PC-3 (cell line): ENCODE results near the gene NPFF. TPM values are rescaled to one million over a fixed set of nuclear protein-coding genes. Genes with fewer than 3 reads are reported as not detected.
A peak's percentile ranks its signal among the peaks of the same experiment; 100 is the strongest.

Experiments used
- ATAC-seq: fragments of 200-7000 bp; cut with Tn5 transposase; 2 replicates; pipeline ENCODE4 v1.9.1; 2020; ENCODE audit warnings: mild to moderate bottlenecking, moderate library complexity
- BruUV-seq: library from RNA; stranded (reverse); fragments of 400-500 nt; replicated peaks from 2 replicates; lab custom pipeline; 2021; lab: Mats Ljungman, UMichigan
- CTCF ChIA-PET: fragments of 300-600 bp; sonication (Branson Sonifier 250); formaldehyde crosslinking; loops from one replicate; lab custom pipeline; 2022; ENCODE audit warnings: antibody characterized with exemption; lab: Charles Lee
- POLR2A ChIA-PET: fragments of 300-600 bp; sonication (Branson Sonifier 250); formaldehyde crosslinking; loops from one replicate; lab custom pipeline; 2022; ENCODE audit warnings: antibody characterized with exemption; ENCODE audit not compliant: unreplicated experiment; lab: Charles Lee
- DNase-seq: peaks from one replicate; pipeline ENCODE4 v3.0.0-alpha.2; 2015
- H2AFZ ChIP-seq: fragments of 300-600 bp; sonication (generic); 2 replicates; pipeline ENCODE4 v1.6.0; 2016; ENCODE audit warnings: antibody characterized with exemption, low read length
- H3F3A ChIP-seq: fragments of 300-600 bp; sonication (generic); one replicate; pipeline ENCODE4 v1.6.0; 2017; ENCODE audit warnings: antibody characterized with exemption, low read length, control low read depth, mild to moderate bottlenecking; ENCODE audit not compliant: unreplicated experiment
- H3K27ac ChIP-seq: fragments of 300-600 bp; sonication (generic); 2 replicates; pipeline ENCODE4 v1.5.1; 2016; ENCODE audit warnings: mild to moderate bottlenecking, low read length
- H3K27me3 ChIP-seq: fragments of 300-600 bp; sonication (generic); 2 replicates; pipeline ENCODE4 v1.6.1; 2016; ENCODE audit warnings: low read length, mixed read lengths
- H3K36me3 ChIP-seq: fragments of 300-600 bp; sonication (generic); 2 replicates; pipeline ENCODE4 v1.6.1; 2016; ENCODE audit warnings: low read depth, mixed run types, low read length, mixed read lengths
- H3K4me1 ChIP-seq: fragments of 300-600 bp; sonication (generic); 2 replicates; pipeline ENCODE4 v1.5.1; 2016; ENCODE audit warnings: low read length; ENCODE audit not compliant: insufficient read depth
- H3K4me2 ChIP-seq: fragments of 300-600 bp; sonication (generic); 2 replicates; pipeline ENCODE4 v1.6.0; 2016; ENCODE audit warnings: low read length
- H3K4me3 ChIP-seq: fragments of 300-600 bp; sonication (generic); 2 replicates; pipeline ENCODE4 v1.5.1; 2016; ENCODE audit warnings: mild to moderate bottlenecking, low read length, mixed read lengths
- H3K79me2 ChIP-seq: fragments of 300-600 bp; sonication (generic); 2 replicates; pipeline ENCODE4 v1.6.1; 2017; ENCODE audit warnings: low read length, mixed read lengths
- H3K9ac ChIP-seq: fragments of 300-600 bp; sonication (generic); 2 replicates; pipeline ENCODE4 v1.6.0; 2016; ENCODE audit warnings: mild to moderate bottlenecking, low read length
- H3K9me2 ChIP-seq: fragments of 300-600 bp; sonication (generic); replicated peaks from 2 replicates; pipeline ENCODE4 v1.6.1; 2016; ENCODE audit warnings: mixed run types, low read length, mixed read lengths
- H3K9me3 ChIP-seq: fragments of 300-600 bp; sonication (generic); 2 replicates; pipeline ENCODE4 v1.6.1; 2016; ENCODE audit warnings: low read length, mixed read lengths
- H4K20me1 ChIP-seq: fragments of 300-600 bp; sonication (generic); 2 replicates; pipeline ENCODE4 v1.6.1; 2016; ENCODE audit warnings: low read length, mixed read lengths
- EZH2 ChIP-seq: fragments of 300-600 bp; sonication (generic); IDR thresholded peaks from one replicate; pipeline ENCODE4 v1.6.1; 2017; ENCODE audit warnings: antibody characterized with exemption, mild to moderate bottlenecking, low read length; ENCODE audit not compliant: unreplicated experiment
- EZH2phosphoT487 ChIP-seq: fragments of 300-600 bp; sonication (generic); IDR thresholded peaks from 2 replicates; pipeline ENCODE4 v1.6.1; 2018; ENCODE audit warnings: mild to moderate bottlenecking, antibody characterized with exemption, low read length, borderline replicate concordance
- intact Hi-C: fragments of 100-400 bp; cut with micrococcal nuclease; formaldehyde crosslinking; loops from 2 replicates; pipeline ENCODE4 v1.9.0; 2023
- total RNA-seq: library from RNA; depleted of rRNA; stranded (reverse); fragments of >200 nt; gene quantifications from 2 replicates; pipeline ENCODE4 v1.2.3, GENCODE V29; 2014
- TF ChIP-seq, protein P1 (sequence below): fragments of 300-600 bp; sonication (generic); conservative IDR thresholded peaks from 2 replicates; pipeline ENCODE4 v1.5.1; 2017; ENCODE audit warnings: antibody characterized with exemption, low read depth, mild to moderate bottlenecking, low read length

The NPFF gene
- total RNA-seq, 1 experiment from 2014 or later: not detected

DNA sequence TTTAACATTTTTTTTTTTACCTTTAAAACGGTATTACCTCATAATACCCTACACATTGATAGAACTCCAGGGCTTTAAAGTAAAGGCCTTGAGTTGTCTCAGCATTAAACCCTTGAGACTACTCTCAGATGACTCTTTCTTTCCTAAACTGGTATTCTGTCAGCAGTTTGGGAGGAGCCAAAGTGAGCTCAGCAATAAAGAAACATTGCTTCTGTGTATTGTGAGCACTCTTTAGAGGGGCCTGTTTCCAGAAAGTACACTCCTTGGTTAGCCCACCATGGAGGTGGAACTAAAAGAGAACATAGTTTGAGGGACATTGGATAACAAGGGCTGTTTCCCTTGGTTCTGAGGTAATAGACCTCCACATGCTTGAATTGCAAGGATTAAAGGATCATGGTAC lies 28.4 kb downstream of the NPFF start:
- Histone ChIP-seq H3K27ac (no peak overlapping the region), H3K9me3 (no peaks in the 10 kb centered on the region), H3K9me2 (no peaks in the 10 kb centered on the region), H3K4me3 (no peak overlapping the region), H3K4me1 (no peaks in the 10 kb centered on the region), H3K9ac (no peak overlapping the region), H3K36me3 (peaks cover 80% of the 10 kb centered on the region), H3F3A (peaks cover 31% of the 10 kb centered on the region), H3K27me3 (no peaks in the 10 kb centered on the region), H3K79me2 (peaks cover 26% of the 10 kb centered on the region), H4K20me1 (peaks cover 68% of the 10 kb centered on the region), H3K4me2 (no peak overlapping the region), H2AFZ (no peak overlapping the region)
- ChIA-PET CTCF (interaction anchor here (0.5 to 1.0 kb wide), 5 partner anchors 20 to 213 kb away, joined by 4 to 16 read pairs (median 5); no protein-coding TSS in a partner anchor), POLR2A (interaction anchor here (0.6 to 1.0 kb wide), 2 partner anchors 14 to 22 kb away, joined by 5 to 8 read pairs; partner anchors contain the start of gene TARBP2)
- BruUV-seq: no TSS peak
- intact Hi-C loops: no loop called here
- TF ChIP-seq EZH2phosphoT487 (no peak), EZH2 (no peak)
- TF ChIP-seq, protein P1, sequence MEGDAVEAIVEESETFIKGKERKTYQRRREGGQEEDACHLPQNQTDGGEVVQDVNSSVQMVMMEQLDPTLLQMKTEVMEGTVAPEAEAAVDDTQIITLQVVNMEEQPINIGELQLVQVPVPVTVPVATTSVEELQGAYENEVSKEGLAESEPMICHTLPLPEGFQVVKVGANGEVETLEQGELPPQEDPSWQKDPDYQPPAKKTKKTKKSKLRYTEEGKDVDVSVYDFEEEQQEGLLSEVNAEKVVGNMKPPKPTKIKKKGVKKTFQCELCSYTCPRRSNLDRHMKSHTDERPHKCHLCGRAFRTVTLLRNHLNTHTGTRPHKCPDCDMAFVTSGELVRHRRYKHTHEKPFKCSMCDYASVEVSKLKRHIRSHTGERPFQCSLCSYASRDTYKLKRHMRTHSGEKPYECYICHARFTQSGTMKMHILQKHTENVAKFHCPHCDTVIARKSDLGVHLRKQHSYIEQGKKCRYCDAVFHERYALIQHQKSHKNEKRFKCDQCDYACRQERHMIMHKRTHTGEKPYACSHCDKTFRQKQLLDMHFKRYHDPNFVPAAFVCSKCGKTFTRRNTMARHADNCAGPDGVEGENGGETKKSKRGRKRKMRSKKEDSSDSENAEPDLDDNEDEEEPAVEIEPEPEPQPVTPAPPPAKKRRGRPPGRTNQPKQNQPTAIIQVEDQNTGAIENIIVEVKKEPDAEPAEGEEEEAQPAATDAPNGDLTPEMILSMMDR: no peak
- no peak for DNase-seq
- ATAC-seq: no peak

DNA sequence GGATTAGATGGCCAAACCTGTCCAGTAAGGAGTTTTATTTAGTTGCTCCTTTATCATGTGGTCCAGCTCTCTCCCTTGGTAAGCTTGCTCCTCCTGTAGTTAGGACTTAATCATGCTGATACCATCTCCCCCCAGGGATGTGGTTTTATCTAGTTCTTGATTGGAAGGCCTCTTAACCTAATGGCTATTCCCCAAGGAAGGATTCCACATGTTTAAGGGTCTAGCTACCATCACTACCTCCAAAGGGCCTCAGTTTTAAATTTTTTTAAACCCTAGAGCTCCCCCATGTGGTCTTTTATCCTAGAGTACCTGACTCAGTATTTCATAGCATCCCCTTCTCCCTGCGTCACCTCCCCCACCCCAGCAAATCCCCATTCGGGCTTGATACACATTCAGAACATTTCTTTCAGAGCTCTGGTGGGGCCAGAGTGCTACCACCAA lies 30.5 kb downstream of the NPFF start:
- ChIA-PET CTCF (interaction anchor here (0.6 to 1.3 kb wide), 6 partner anchors 32 to 132 kb away, joined by 3 to 4 read pairs (median 4); no protein-coding TSS in a partner anchor), POLR2A (interaction anchor here (0.6 kb wide), 1 partner anchor 16 kb away, joined by 10 read pairs; no protein-coding TSS in a partner anchor)
- Histone ChIP-seq H3F3A (peaks cover 21% of the 10 kb centered on the region), H4K20me1 (peaks cover 74% of the 10 kb centered on the region), H3K9me2 (no peaks in the 10 kb centered on the region), H3K9ac (no peak overlapping the region), H3K27ac (no peak overlapping the region), H3K79me2 (peaks cover 40% of the 10 kb centered on the region), H3K4me1 (no peaks in the 10 kb centered on the region), H2AFZ (no peak overlapping the region), H3K36me3 (peaks cover 90% of the 10 kb centered on the region), H3K4me3 (no peak overlapping the region), H3K9me3 (no peaks in the 10 kb centered on the region), H3K27me3 (no peaks in the 10 kb centered on the region), H3K4me2 (no peak overlapping the region)
- peak; percentile 40 for ATAC-seq
- TF ChIP-seq, protein P1: peak; percentile 61
- TF ChIP-seq EZH2 (no peak), EZH2phosphoT487 (no peak)
- intact Hi-C loops: no loop called here
- peak; percentile 48 for DNase-seq
- no TSS peak for BruUV-seq

DNA sequence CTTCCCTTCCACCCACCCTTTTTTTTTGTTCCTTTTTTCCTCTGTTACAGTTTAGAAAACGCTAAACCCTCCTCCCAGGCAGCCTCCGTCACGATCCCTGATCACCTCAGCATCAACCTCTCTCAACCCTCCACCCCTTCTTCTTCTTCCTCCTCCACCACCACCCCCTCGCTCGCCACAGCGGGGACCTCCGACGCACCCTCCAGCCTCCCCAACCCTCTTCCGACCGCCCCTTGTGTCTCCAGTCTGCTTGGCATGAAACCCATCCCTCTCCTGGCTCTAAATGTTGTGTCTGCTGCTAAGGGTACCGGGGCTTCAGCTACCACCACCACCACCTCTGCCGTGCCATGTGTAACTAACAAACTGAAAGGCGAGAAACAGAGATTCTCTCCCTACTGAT lies 32.5 kb downstream of the NPFF start:
- intact Hi-C loops: no loop called here
- Histone ChIP-seq H3K4me3 (no peak overlapping the region), H3K36me3 (peaks cover 90% of the 10 kb centered on the region), H3K79me2 (peaks cover 50% of the 10 kb centered on the region), H3K4me1 (no peaks in the 10 kb centered on the region), H3F3A (peaks cover 18% of the 10 kb centered on the region), H2AFZ (no peak overlapping the region), H3K4me2 (no peak overlapping the region), H4K20me1 (peaks cover 70% of the 10 kb centered on the region), H3K9me2 (no peaks in the 10 kb centered on the region), H3K9ac (no peak overlapping the region), H3K27me3 (no peaks in the 10 kb centered on the region), H3K27ac (no peak overlapping the region), H3K9me3 (no peaks in the 10 kb centered on the region)
- CTCF ChIA-PET: no interaction called here
- BruUV-seq: no TSS peak
- POLR2A ChIA-PET: no interaction called here
- DNase-seq: no peak
- TF ChIP-seq, protein P1: no peak
- TF ChIP-seq EZH2 (no peak), EZH2phosphoT487 (no peak)
- no peak for ATAC-seq
